ENCODE results near the gene ENO2.

Gene ENO2

GRCh38 chr12:6950811-6951540 is 36.6 kb downstream of the ENO2 start, which contains the start of gene PTPN6:
TSS of gene PTPN6 (plus strand) at chr12:6951356. CDS start at chr12:6951513, 157 bp downstream.
- peak; percentile 93 for DNase-seq

GRCh38 chr12:6951551-6952120 is 37.3 kb downstream of the ENO2 start:
- DNase-seq = no peak

GRCh38 chr12:6952121-6952862 is 37.9 kb downstream of the ENO2 start:
- no peak for DNase-seq

GRCh38 chr12:6952863-6953441 is 38.6 kb downstream of the ENO2 start:
- peak; percentile 41 for DNase-seq

- DNase-seq = peak; percentile 98
Measured at GRCh38 chr12:6953442-6954315, 39.3 kb downstream of the ENO2 start.

GRCh38 chr12:6954316-6955107 is 40.1 kb downstream of the ENO2 start:
- no peak for DNase-seq

- DNase-seq = no peak
Measured at GRCh38 chr12:6955108-6956020, 41.0 kb downstream of the ENO2 start.

- DNase-seq = peak; percentile 39
Measured at GRCh38 chr12:6956021-6956727, 41.8 kb downstream of the ENO2 start.

- DNase-seq = no peak
Measured at GRCh38 chr12:6957151-6957701, 42.8 kb downstream of the ENO2 start.

- DNase-seq = no peak
Measured at GRCh38 chr12:6957741-6958608, 43.6 kb downstream of the ENO2 start.

- peak; percentile 81 for DNase-seq
Measured at GRCh38 chr12:6958609-6959057, 44.3 kb downstream of the ENO2 start.

- DNase-seq = peak; percentile 94
Measured at GRCh38 chr12:6959058-6959804, 44.9 kb downstream of the ENO2 start.

GRCh38 chr12:6959805-6960592 is 45.6 kb downstream of the ENO2 start:
- no peak for DNase-seq

- peak; percentile 63 for DNase-seq
Measured at GRCh38 chr12:6960593-6961277, 46.4 kb downstream of the ENO2 start.

GRCh38 chr12:6961278-6961694 is 46.9 kb downstream of the ENO2 start:
- DNase-seq = peak; percentile 87

GRCh38 chr12:6961695-6962284 is 47.4 kb downstream of the ENO2 start:
- peak; percentile 86 for DNase-seq
